ENCODE measurements around the gene INTS11. TPM values are rescaled to one million over a fixed set of nuclear protein-coding genes. Genes with fewer than 3 reads are reported as not detected.

Gene INTS11
- total RNA-seq, 1 donor from 2014 or later: 66.3 TPM

DNA sequence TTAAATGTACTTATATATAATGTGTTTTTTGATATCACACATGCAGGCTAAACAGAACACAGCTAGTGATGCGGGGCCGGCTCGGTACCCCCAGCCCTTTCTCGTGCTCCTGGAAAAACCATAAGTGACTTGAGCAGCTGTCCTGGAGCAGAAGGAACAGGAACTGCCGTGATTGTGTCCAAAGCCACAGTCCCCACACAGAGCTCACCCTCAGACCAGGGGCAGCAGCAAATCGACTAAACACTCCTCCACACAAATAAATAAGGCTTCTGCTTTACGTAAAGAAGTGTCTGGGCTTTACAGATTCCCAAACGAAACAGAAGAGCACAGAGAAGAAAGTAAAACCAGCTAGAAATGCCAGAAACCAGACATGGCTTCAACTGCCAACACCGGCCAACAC, 60.4 kb downstream of the INTS11 start:
- Histone ChIP-seq H3K36me3 (ENCODE audit: control insufficient read depth, insufficient read depth, low read length) (peaks cover 35% of the 10 kb centered on the region), H3K4me3 (ENCODE audit: low read depth, low read length) (no peak overlapping the region), H3K27me3 (ENCODE audit: control insufficient read depth, insufficient read depth, low read length) (no peaks in the 10 kb centered on the region)
- DNase-seq (ENCODE audit: low read depth) (no peak), FAIRE-seq (no peak)
- TF ChIP-seq, protein P1, sequence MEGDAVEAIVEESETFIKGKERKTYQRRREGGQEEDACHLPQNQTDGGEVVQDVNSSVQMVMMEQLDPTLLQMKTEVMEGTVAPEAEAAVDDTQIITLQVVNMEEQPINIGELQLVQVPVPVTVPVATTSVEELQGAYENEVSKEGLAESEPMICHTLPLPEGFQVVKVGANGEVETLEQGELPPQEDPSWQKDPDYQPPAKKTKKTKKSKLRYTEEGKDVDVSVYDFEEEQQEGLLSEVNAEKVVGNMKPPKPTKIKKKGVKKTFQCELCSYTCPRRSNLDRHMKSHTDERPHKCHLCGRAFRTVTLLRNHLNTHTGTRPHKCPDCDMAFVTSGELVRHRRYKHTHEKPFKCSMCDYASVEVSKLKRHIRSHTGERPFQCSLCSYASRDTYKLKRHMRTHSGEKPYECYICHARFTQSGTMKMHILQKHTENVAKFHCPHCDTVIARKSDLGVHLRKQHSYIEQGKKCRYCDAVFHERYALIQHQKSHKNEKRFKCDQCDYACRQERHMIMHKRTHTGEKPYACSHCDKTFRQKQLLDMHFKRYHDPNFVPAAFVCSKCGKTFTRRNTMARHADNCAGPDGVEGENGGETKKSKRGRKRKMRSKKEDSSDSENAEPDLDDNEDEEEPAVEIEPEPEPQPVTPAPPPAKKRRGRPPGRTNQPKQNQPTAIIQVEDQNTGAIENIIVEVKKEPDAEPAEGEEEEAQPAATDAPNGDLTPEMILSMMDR (IDR thresholded peaks at IDR 0.05; ENCODE audit: insufficient read depth, low read length, severe bottlenecking): no peak

DNA sequence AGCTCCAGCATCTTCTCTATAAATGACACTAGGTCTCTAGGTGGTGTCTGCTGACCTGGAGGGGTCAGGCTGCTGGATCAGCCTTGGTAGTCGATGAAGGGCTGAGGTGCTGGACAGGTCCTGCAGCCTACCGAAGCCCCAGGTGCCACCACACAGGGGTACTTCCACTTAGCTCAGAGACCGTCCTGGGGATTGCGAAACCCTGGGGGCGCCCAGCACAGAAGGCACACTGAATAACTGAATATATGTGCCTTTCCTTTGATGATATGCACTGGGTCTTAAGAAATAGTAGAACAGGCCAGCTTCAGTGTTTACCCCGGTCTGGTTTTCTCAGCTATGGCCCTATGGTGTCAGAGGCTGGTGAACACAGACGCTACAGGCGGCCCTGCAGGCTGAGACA, 61.7 kb downstream of the INTS11 start:
- FAIRE-seq (no peak), DNase-seq (ENCODE audit: low read depth) (no peak)
- Histone ChIP-seq H3K4me3 (ENCODE audit: low read depth, low read length) (no peak overlapping the region), H3K36me3 (ENCODE audit: control insufficient read depth, insufficient read depth, low read length) (peaks cover 29% of the 10 kb centered on the region), H3K27me3 (ENCODE audit: control insufficient read depth, insufficient read depth, low read length) (no peaks in the 10 kb centered on the region)
- TF ChIP-seq, protein P1 (IDR thresholded peaks at IDR 0.05; ENCODE audit: insufficient read depth, low read length, severe bottlenecking): no peak

DNA sequence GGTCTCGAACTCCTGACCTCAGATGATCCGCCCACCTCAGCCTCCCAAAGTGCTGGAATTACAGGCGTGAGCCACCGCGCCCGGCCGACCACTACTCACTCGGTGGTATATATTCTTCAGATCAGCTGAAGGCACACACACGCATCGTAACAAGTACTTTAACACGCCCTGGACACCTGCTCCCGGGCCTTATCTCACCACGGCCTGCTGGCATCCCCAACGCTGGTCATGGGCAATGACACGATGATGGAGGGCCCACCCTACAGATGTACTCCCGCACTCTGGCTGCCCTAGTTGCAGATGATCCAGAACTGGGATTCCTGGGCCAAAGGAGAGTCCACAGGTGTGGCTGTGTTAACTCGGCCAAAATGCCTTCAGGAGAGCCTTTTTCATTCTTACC, 62.4 kb downstream of the INTS11 start:
- peaks cover 25% of the 10 kb centered on the region for H3K36me3 ChIP-seq (ENCODE audit: control insufficient read depth, insufficient read depth, low read length)
- no peak overlapping the region for H3K4me3 ChIP-seq (ENCODE audit: low read depth, low read length)
- FAIRE-seq: no peak
- H3K27me3 ChIP-seq (ENCODE audit: control insufficient read depth, insufficient read depth, low read length): no peaks in the 10 kb centered on the region
- DNase-seq (ENCODE audit: low read depth): no peak
- TF ChIP-seq, protein P1 (IDR thresholded peaks at IDR 0.05; ENCODE audit: insufficient read depth, low read length, severe bottlenecking): no peak

Other genes starting within 250 kb of the INTS11 start
- 5.9 and 8.2 TPM in 2 replicates for gene C1orf159, start 208.6 kb downstream of the INTS11 start, total RNA-seq
- gene TTLL10, start 150.8 kb downstream of the INTS11 start, total RNA-seq: not detected in 2 replicates
- 1.7 TPM in 1 of 2 replicates, not detected in the other for gene TNFRSF18, start 118.1 kb downstream of the INTS11 start, total RNA-seq
- gene TNFRSF4, start 110.5 kb downstream of the INTS11 start, total RNA-seq: 0.13 TPM in 1 of 2 replicates, not detected in the other
- 68.2 and 81.3 TPM in 2 replicates for gene SDF4, start 92.7 kb downstream of the INTS11 start, total RNA-seq
- 19.1 and 24.5 TPM in 2 replicates for gene B3GALT6, start 92.4 kb downstream of the INTS11 start, total RNA-seq
- gene C1QTNF12, start 77.9 kb downstream of the INTS11 start, total RNA-seq: 1.3 and 2.7 TPM in 2 replicates
- 41.3 and 41.5 TPM in 2 replicates for gene UBE2J2, start 50.8 kb downstream of the INTS11 start, total RNA-seq
- gene SCNN1D, start 44.2 kb downstream of the INTS11 start, total RNA-seq: 0.26 and 0.51 TPM in 2 replicates
- gene ACAP3, start 16.7 kb downstream of the INTS11 start, total RNA-seq: 34.0 and 36.4 TPM in 2 replicates
- gene PUSL1, start 16.1 kb downstream of the INTS11 start, total RNA-seq: 15.6 and 20.8 TPM in 2 replicates
- gene CPTP, start 142 bp upstream of the INTS11 start, total RNA-seq: 10.8 and 20.2 TPM in 2 replicates
- gene TAS1R3, start 6.6 kb upstream of the INTS11 start, total RNA-seq: 0.26 and 0.38 TPM in 2 replicates
- 208 and 233 TPM in 2 replicates for gene DVL1, start 24.8 kb upstream of the INTS11 start, total RNA-seq
- 0.51 and 5.0 TPM in 2 replicates for gene MXRA8, start 33.9 kb upstream of the INTS11 start, total RNA-seq
- 93.5 and 128 TPM in 2 replicates for gene AURKAIP1, start 50.5 kb upstream of the INTS11 start, total RNA-seq
- gene CCNL2, start 74.7 kb upstream of the INTS11 start, total RNA-seq: 119 and 134 TPM in 2 replicates
- gene MRPL20, start 82.6 kb upstream of the INTS11 start, total RNA-seq: 46.3 and 50.4 TPM in 2 replicates
- gene ANKRD65, start 96.6 kb upstream of the INTS11 start, total RNA-seq: 5.3 and 7.9 TPM in 2 replicates
- 5.0 and 7.9 TPM in 2 replicates for gene VWA1, start 111.0 kb upstream of the INTS11 start, total RNA-seq
- gene ATAD3C, start 125.0 kb upstream of the INTS11 start, total RNA-seq: 0.26 and 0.77 TPM in 2 replicates
- gene ATAD3B, start 147.1 kb upstream of the INTS11 start, total RNA-seq: 19.2 and 24.7 TPM in 2 replicates
- 20.9 and 28.7 TPM in 2 replicates for gene ATAD3A, start 187.5 kb upstream of the INTS11 start, total RNA-seq
- gene TMEM240, start 216.0 kb upstream of the INTS11 start, total RNA-seq: 0.53 and 0.64 TPM in 2 replicates